ENCODE data around the gene TMPRSS13.

DNA sequence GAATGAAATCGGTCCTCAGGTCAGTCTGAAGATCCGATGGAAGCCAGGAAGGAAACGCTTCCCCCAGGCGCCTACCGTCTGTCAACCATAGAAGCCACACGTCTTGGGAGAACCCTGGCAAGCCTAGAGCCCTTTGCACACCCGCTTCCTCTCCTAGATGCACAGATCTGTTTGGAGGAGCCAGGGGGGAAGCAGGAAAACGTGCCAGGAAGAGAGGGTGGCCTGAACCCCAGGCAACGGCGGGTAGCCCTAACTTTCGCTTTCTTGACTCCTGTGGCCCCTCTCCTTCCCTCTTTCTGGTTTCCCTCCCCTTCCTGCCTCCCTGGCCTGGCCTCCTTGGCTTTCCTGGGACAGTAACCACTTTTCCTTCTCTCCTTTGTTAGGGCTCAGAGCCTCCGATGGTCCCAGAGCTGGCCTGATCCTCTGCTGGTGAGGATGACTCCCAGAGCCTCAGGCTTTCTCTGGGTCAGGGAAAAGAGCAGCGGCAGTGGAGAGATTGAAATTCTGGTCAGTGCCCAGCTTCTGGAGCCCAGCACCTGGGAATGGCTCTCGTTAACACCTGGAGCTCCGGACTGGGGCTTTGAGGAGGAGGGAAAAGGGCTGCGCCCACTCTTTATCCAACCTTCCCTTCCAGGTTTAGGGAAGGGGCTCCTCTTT, 54.8 kb downstream of the TMPRSS13 start:
- TF ChIP-seq, protein P1, sequence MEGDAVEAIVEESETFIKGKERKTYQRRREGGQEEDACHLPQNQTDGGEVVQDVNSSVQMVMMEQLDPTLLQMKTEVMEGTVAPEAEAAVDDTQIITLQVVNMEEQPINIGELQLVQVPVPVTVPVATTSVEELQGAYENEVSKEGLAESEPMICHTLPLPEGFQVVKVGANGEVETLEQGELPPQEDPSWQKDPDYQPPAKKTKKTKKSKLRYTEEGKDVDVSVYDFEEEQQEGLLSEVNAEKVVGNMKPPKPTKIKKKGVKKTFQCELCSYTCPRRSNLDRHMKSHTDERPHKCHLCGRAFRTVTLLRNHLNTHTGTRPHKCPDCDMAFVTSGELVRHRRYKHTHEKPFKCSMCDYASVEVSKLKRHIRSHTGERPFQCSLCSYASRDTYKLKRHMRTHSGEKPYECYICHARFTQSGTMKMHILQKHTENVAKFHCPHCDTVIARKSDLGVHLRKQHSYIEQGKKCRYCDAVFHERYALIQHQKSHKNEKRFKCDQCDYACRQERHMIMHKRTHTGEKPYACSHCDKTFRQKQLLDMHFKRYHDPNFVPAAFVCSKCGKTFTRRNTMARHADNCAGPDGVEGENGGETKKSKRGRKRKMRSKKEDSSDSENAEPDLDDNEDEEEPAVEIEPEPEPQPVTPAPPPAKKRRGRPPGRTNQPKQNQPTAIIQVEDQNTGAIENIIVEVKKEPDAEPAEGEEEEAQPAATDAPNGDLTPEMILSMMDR (IDR thresholded peaks at IDR 0.05) = no peak
- TF ChIP-seq POLR2AphosphoS5 (IDR thresholded peaks at IDR 0.05) = no peak
